Airway epithelial cell (primary cell): ENCODE results near the gene PPA1. TPM values are rescaled to one million over a fixed set of nuclear protein-coding genes. Genes with fewer than 3 reads are reported as not detected.

Experiments
- total RNA-seq: library from RNA; depleted of rRNA; stranded (reverse); fragments of >200 nt; gene quantifications from 2 replicates; pipeline ENCODE4 v1.2.3, GENCODE V29; 2015

The PPA1 gene
- total RNA-seq = 212 and 230 TPM in 2 replicates

GRCh38 chr10:70233109-70233938, at the start of gene PPA1:
Gene PPA1, minus strand, starts transcription at chr10:70233429. Its CDS starts 102 bp downstream, at chr10:70233327.

Other genes with a start within 250 kb of the PPA1 start
- gene MACROH2A2, start 180.6 kb downstream of the PPA1 start, total RNA-seq = 41.2 and 44.4 TPM in 2 replicates
- 1.2 and 2.5 TPM in 2 replicates for gene AIFM2, start 100.6 kb downstream of the PPA1 start, total RNA-seq
- gene TYSND1, start 86.7 kb downstream of the PPA1 start, total RNA-seq = 32.9 and 46.7 TPM in 2 replicates
- 55.3 and 67.7 TPM in 2 replicates for gene SAR1A, start 62.9 kb downstream of the PPA1 start, total RNA-seq
- gene NPFFR1, start 50.6 kb upstream of the PPA1 start, total RNA-seq = not detected in 2 replicates
- 21.9 and 25.7 TPM in 2 replicates for gene LRRC20, start 149.2 kb upstream of the PPA1 start, total RNA-seq
- gene EIF4EBP2, start 170.7 kb upstream of the PPA1 start, total RNA-seq = 15.2 and 22.4 TPM in 2 replicates
- gene NODAL, start 208.3 kb upstream of the PPA1 start, total RNA-seq = 0.28 TPM in 1 of 2 replicates, not detected in the other
- 0.60 and 0.71 TPM in 2 replicates for gene PALD1, start 245.3 kb upstream of the PPA1 start, total RNA-seq